ENCODE data around the gene SLFNL1.

- TF ChIP-seq POLR2A (IDR thresholded peaks at IDR 0.05; ENCODE audit: low read depth), result no peak
- TF ChIP-seq EP300 (IDR thresholded peaks at IDR 0.05), result no peak
- no peak for TF ChIP-seq CTCF (IDR thresholded peaks at IDR 0.05)
- no peak for TF ChIP-seq POLR2AphosphoS5 (IDR thresholded peaks at IDR 0.05)
Measured at GRCh38 chr1:41014871-41015270, 6.7 kb downstream of the SLFNL1 start.

All from esophagus muscularis mucosa (tissue), 4 donors.